Central memory CD8-positive, alpha-beta T cell (primary cell): ENCODE results near the gene PIK3CA.
"Not testable (repeated sequence)": the region's sequence is repeated elsewhere in the genome, so short reads cannot be mapped to it uniquely, and the experiment has no call there.

Source experiments
- ATAC-seq: fragments of 150-1000 bp; cut with Tn5 transposase; replicated peaks from 2 replicates; pipeline ENCODE4 v1.10.0; 2022; ENCODE audit warnings: mild to moderate bottlenecking, moderate FRiP score, moderate number of reproducible peaks; ENCODE audit not compliant: poor library complexity, severe bottlenecking; ENCODE audit errors: extremely low read depth
- DNase-seq, 2 donors: peaks; one replicate each; pipeline ENCODE4 v3.0.0; 2021; ENCODE audit warnings: low spot score in 2 of 2
- H3K27ac Mint-ChIP-seq: one replicate; pipeline ENCODE4 v1.8.0; 2022; ENCODE audit warnings: low read depth, mild to moderate bottlenecking, moderate library complexity, mixed read lengths
- H3K27me3 Mint-ChIP-seq: one replicate; pipeline ENCODE4 v1.8.0; 2022; ENCODE audit warnings: mixed read lengths
- H3K36me3 Mint-ChIP-seq: one replicate; pipeline ENCODE4 v1.8.0; 2022; ENCODE audit warnings: mild to moderate bottlenecking, moderate library complexity, mixed read lengths; ENCODE audit not compliant: insufficient read depth
- H3K4me1 Mint-ChIP-seq: one replicate; pipeline ENCODE4 v1.8.0; 2022; ENCODE audit warnings: mixed read lengths
- H3K4me3 Mint-ChIP-seq: one replicate; pipeline ENCODE4 v1.8.0; 2022; ENCODE audit warnings: mild to moderate bottlenecking, moderate library complexity, mixed read lengths
- H3K9me3 Mint-ChIP-seq: one replicate; pipeline ENCODE4 v1.8.0; 2022; ENCODE audit warnings: mixed read lengths

PIK3CA gene

GRCh38 chr3:179147873-179148615 lies at the start of gene PIK3CA:
PIK3CA (plus strand) TSS chr3:179148357; CDS start chr3:179198826, 50,469 bp downstream.
- no peak within 1 kb of the TSS for H3K27ac Mint-ChIP-seq

GRCh38 chr3:179098388-179099077 lies 49.6 kb upstream of the PIK3CA start:
- no peaks in the 10 kb centered on the region for H3K4me1 Mint-ChIP-seq
- no peak for DNase-seq
- H3K4me3 Mint-ChIP-seq, result no peak overlapping the region
- no peaks in the 10 kb centered on the region for H3K36me3 Mint-ChIP-seq
- no peaks in the 10 kb centered on the region for H3K9me3 Mint-ChIP-seq
- no peak for ATAC-seq
- H3K27ac Mint-ChIP-seq, result no peak overlapping the region
- H3K27me3 Mint-ChIP-seq, result peaks cover 38% of the 10 kb centered on the region

More at GRCh38 chr3:179147873-179148615, at the start of gene PIK3CA:
- peak; percentile 82 to 91 for DNase-seq
- H3K36me3 Mint-ChIP-seq, result peaks cover 10% of the 10 kb centered on the region
- H3K4me3 Mint-ChIP-seq, result no peak within 1 kb of the TSS
- peaks cover 33% of the 10 kb centered on the region for H3K4me1 Mint-ChIP-seq
- H3K27me3 Mint-ChIP-seq, result peaks cover 8% of the 10 kb centered on the region
- peak; percentile 82 for ATAC-seq
- H3K9me3 Mint-ChIP-seq, result no peaks in the 10 kb centered on the region

- DNase-seq, result no peak
- H3K27ac Mint-ChIP-seq, result no peak overlapping the region
- no peak overlapping the region for H3K4me3 Mint-ChIP-seq
Measured at GRCh38 chr3:179100652-179101051, 47.5 kb upstream of the PIK3CA start.

GRCh38 chr3:179105881-179106280 lies 42.3 kb upstream of the PIK3CA start:
- DNase-seq (no peak), ATAC-seq (no peak)
- Mint-ChIP-seq H3K9me3 (no peaks in the 10 kb centered on the region), H3K27me3 (peaks cover 22% of the 10 kb centered on the region), H3K4me1 (no peaks in the 10 kb centered on the region), H3K36me3 (no peaks in the 10 kb centered on the region), H3K4me3 (no peak overlapping the region), H3K27ac (no peak overlapping the region)

More at GRCh38 chr3:179100652-179101051, 47.5 kb upstream of the PIK3CA start:
- Mint-ChIP-seq H3K4me1 (no peaks in the 10 kb centered on the region), H3K27me3 (peaks cover 38% of the 10 kb centered on the region), H3K9me3 (no peaks in the 10 kb centered on the region), H3K36me3 (no peaks in the 10 kb centered on the region)
- no peak for ATAC-seq

GRCh38 chr3:179107617-179108016 lies 40.5 kb upstream of the PIK3CA start:
- ATAC-seq, result no peak
- Mint-ChIP-seq H3K27me3 (peaks cover 40% of the 10 kb centered on the region), H3K9me3 (no peaks in the 10 kb centered on the region), H3K4me1 (no peaks in the 10 kb centered on the region), H3K36me3 (no peaks in the 10 kb centered on the region), H3K4me3 (no peak overlapping the region), H3K27ac (no peak overlapping the region)
- DNase-seq, result no peak

GRCh38 chr3:179108086-179108485 lies 40.1 kb upstream of the PIK3CA start:
- H3K4me1 Mint-ChIP-seq, result no peaks in the 10 kb centered on the region
- ATAC-seq (no peak), DNase-seq (no peak)
- no peaks in the 10 kb centered on the region for H3K36me3 Mint-ChIP-seq
- H3K27me3 Mint-ChIP-seq, result peaks cover 44% of the 10 kb centered on the region
- H3K9me3 Mint-ChIP-seq, result no peaks in the 10 kb centered on the region
- H3K27ac Mint-ChIP-seq, result no peak overlapping the region
- H3K4me3 Mint-ChIP-seq, result no peak overlapping the region

- Mint-ChIP-seq H3K9me3 (no peaks in the 10 kb centered on the region), H3K36me3 (no peaks in the 10 kb centered on the region), H3K27ac (no peak overlapping the region), H3K4me3 (no peak overlapping the region), H3K27me3 (peaks cover 65% of the 10 kb centered on the region), H3K4me1 (no peaks in the 10 kb centered on the region)
- DNase-seq (no peak), ATAC-seq (no peak)
Measured at GRCh38 chr3:179113903-179114302, 34.3 kb upstream of the PIK3CA start.

- H3K4me3 Mint-ChIP-seq, H3K9me3 Mint-ChIP-seq, H3K4me1 Mint-ChIP-seq, H3K27ac Mint-ChIP-seq, H3K36me3 Mint-ChIP-seq, DNase-seq, ATAC-seq: not testable (repeated sequence)
- peaks cover 54% of the 10 kb centered on the region for H3K27me3 Mint-ChIP-seq
Measured at GRCh38 chr3:179115444-179115843, 32.7 kb upstream of the PIK3CA start.

- ATAC-seq (no peak), DNase-seq (no peak)
- peaks cover 41% of the 10 kb centered on the region for H3K27me3 Mint-ChIP-seq
- no peaks in the 10 kb centered on the region for H3K9me3 Mint-ChIP-seq
- no peaks in the 10 kb centered on the region for H3K36me3 Mint-ChIP-seq
- H3K4me3 Mint-ChIP-seq, result no peak overlapping the region
- H3K4me1 Mint-ChIP-seq, result no peaks in the 10 kb centered on the region
- no peak overlapping the region for H3K27ac Mint-ChIP-seq
Measured at GRCh38 chr3:179116816-179117215, 31.3 kb upstream of the PIK3CA start.

- peaks cover 40% of the 10 kb centered on the region for H3K27me3 Mint-ChIP-seq
- H3K36me3 Mint-ChIP-seq, H3K4me3 Mint-ChIP-seq, DNase-seq, H3K27ac Mint-ChIP-seq, H3K4me1 Mint-ChIP-seq, H3K9me3 Mint-ChIP-seq, ATAC-seq: not testable (repeated sequence)
Measured at GRCh38 chr3:179132191-179132890, 15.8 kb upstream of the PIK3CA start.

- Mint-ChIP-seq H3K27ac (no peak overlapping the region), H3K9me3 (no peaks in the 10 kb centered on the region), H3K36me3 (no peaks in the 10 kb centered on the region), H3K4me3 (no peak overlapping the region), H3K27me3 (peaks cover 52% of the 10 kb centered on the region), H3K4me1 (no peaks in the 10 kb centered on the region)
- DNase-seq (no peak), ATAC-seq (no peak)
Measured at GRCh38 chr3:179133575-179133974, 14.6 kb upstream of the PIK3CA start.

GRCh38 chr3:179136195-179136594 lies 12.0 kb upstream of the PIK3CA start:
- Mint-ChIP-seq H3K4me1 (no peaks in the 10 kb centered on the region), H3K9me3 (no peaks in the 10 kb centered on the region), H3K4me3 (no peak overlapping the region), H3K27ac (no peak overlapping the region), H3K27me3 (peaks cover 76% of the 10 kb centered on the region), H3K36me3 (no peaks in the 10 kb centered on the region)
- ATAC-seq (no peak), DNase-seq (no peak)
